ENCODE data around the gene TAF8.

TAF8 gene

GRCh38 chr6:42133926-42134325 lies 83.6 kb downstream of the TAF8 start:
- no peak overlapping the region for H3K9ac ChIP-seq (ENCODE audit: low read length)
- H3K27me3 ChIP-seq (ENCODE audit: control insufficient read depth, insufficient read depth, low read length), result no peaks in the 10 kb centered on the region
- H3K4me3 ChIP-seq (ENCODE audit: low read length), result no peak overlapping the region
- no peaks in the 10 kb centered on the region for H3K4me1 ChIP-seq (ENCODE audit: control insufficient read depth, insufficient read depth, low read length)
- H3K36me3 ChIP-seq (ENCODE audit: control insufficient read depth, insufficient read depth, low read length), result no peaks in the 10 kb centered on the region
- H3K27ac ChIP-seq (ENCODE audit: low read depth, low read length), result no peak overlapping the region

- H3K4me1 ChIP-seq (ENCODE audit: control insufficient read depth, insufficient read depth, low read length), result no peaks in the 10 kb centered on the region
- no peaks in the 10 kb centered on the region for H3K36me3 ChIP-seq (ENCODE audit: control insufficient read depth, insufficient read depth, low read length)
- H3K27me3 ChIP-seq (ENCODE audit: control insufficient read depth, insufficient read depth, low read length), result peaks cover 2% of the 10 kb centered on the region
- no peak overlapping the region for H3K9ac ChIP-seq (ENCODE audit: low read length)
- H3K4me3 ChIP-seq (ENCODE audit: low read length), result no peak overlapping the region
- no peak overlapping the region for H3K27ac ChIP-seq (ENCODE audit: low read depth, low read length)
These were observed 84.8 kb downstream of the TAF8 start for GRCh38 chr6:42135161-42135560.

- Histone ChIP-seq H3K4me1 (ENCODE audit: control insufficient read depth, insufficient read depth, low read length) (no peaks in the 10 kb centered on the region), H3K27ac (ENCODE audit: low read depth, low read length) (no peak overlapping the region), H3K36me3 (ENCODE audit: control insufficient read depth, insufficient read depth, low read length) (no peaks in the 10 kb centered on the region), H3K9ac (ENCODE audit: low read length) (no peak overlapping the region), H3K27me3 (ENCODE audit: control insufficient read depth, insufficient read depth, low read length) (peaks cover 2% of the 10 kb centered on the region), H3K4me3 (ENCODE audit: low read length) (no peak overlapping the region)
These were observed 85.4 kb downstream of the TAF8 start for GRCh38 chr6:42135722-42136121.

- Histone ChIP-seq H3K27me3 (ENCODE audit: control insufficient read depth, insufficient read depth, low read length) (peaks cover 2% of the 10 kb centered on the region), H3K36me3 (ENCODE audit: control insufficient read depth, insufficient read depth, low read length) (no peaks in the 10 kb centered on the region), H3K4me3 (ENCODE audit: low read length) (no peak overlapping the region), H3K9ac (ENCODE audit: low read length) (no peak overlapping the region), H3K4me1 (ENCODE audit: control insufficient read depth, insufficient read depth, low read length) (no peaks in the 10 kb centered on the region), H3K27ac (ENCODE audit: low read depth, low read length) (no peak overlapping the region)
These were observed 86.3 kb downstream of the TAF8 start for GRCh38 chr6:42136508-42137193.
